ENCODE measurements around the gene POPDC2.

Gene POPDC2

DNA sequence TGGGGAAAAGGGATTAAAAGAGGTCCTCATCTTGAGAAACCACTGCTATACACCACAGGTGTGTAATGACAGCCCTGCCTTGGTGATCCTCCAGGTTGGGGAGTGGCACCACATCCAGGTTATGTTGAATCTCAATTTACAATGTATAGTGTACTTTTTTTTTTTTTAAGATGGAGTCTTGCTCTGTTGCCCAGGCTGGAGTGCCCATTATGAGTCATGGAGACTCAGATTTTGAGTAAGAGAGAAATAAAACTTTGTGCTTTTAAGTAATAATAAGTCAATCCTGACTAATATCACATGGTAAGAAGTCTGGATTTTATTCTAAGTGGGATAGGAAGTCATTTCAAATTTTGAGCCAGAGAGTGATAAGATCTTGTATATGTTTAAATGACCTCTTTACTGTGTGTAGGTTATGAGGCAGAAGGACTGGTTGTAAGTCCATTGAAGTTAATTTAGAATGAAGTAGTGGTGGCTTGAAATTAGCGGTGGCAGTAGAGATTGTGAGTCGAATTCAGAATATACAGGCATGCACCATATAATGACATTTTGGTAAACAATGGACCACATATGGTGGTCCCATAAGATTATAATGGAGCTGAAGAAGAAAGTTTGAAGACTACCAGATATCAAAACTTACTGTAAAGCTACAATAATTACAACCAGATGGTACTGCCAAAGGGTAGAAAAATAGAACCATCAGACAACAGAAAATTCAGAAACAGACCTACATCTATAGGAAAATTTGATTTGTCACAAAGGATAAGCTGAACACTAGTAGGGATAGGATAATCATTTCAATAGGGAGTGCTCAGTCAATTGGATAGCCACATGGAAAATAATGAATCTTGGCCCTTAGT is 20.7 kb downstream of the POPDC2 start:
- no peak for DNase-seq (ENCODE audit: low spot score)

DNA sequence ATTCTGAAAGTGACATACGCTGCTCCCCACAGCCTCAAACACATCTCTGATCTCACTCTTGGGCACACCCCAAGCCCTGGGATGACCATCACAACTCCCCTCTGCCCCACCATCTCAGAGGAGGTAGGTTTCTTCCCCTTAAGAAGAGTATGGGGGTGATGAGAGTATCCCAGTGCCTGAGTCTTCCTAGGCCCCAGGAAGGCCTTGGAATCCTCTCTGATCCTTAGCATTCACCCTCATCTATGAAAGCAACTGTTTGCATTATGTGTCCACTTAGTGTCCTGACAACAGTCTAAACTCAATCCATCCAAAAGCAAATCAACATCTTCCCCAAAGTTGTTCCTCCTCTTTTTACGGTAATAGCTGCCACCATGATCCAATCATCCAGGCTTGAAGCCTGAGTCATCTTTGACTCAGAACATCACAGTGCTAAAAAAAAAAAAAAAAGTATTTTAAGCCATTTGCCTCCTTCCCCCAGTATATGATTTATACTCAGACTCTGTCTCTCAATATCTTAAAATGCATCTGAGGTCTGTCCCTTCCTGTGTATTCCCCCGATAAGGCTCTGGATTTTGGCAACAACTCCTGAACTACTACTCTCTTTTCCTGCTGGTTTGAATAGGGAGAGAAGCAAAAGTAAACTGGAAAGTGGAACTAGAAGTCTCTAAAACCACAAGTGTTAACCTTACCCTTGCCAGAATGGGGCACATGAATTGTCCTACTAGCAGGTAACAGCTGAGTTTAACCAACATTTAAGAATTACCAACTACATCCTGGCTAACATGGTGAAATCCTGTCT is 22.5 kb downstream of the POPDC2 start:
- DNase-seq (ENCODE audit: low spot score) = peak; percentile 8

DNA sequence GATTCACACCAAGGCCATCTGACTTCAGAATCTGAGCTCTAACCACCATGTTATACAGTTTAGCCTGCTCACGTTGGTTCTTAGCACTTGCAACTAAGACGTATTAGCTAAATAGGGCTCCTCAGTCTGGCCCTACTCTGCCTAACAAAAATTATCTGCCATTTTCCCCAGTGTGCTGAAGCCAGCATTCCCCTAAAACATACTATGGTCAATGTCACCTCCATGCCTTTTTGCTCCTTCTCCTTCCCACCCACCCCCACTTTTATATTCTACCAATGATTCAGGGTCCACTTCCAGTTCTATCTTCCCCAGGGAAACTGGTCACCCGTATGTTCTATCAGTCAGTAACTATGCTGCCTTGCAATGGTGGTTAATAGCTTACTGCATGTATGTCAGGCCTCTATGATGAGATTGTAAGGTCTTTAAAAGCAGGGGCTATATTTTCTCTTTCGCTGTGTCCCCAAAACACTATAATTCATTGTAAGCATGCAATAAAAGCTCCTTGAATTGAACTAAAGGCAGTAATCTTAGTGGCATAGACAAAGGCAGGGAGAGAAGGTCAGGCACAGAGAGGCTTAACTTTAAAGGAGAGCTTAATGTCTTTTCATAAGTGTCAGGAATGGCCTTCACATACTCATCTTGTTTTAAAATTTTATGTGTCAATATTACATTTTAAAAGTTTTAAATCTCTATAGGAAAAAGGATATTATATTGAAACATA is 23.3 kb downstream of the POPDC2 start:
- DNase-seq (ENCODE audit: low spot score) = no peak

DNA sequence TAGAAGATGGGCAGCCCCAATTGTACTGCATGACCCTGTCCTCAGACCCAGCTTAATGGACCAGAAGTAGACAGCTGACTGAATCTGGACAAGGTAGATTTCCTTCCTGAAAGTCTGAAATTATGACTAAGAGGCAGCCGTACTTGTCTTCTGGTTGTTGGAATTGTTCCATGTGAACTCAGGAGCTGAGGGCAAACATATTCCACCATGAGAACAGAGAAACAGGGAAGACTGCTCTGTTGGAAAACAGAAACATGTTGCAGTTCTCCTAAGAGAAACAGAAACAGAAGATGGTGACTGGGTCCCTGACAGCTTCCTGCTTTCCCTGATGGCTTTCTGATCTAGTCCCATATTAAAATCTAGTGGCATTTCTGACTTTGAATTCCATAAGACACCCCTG is 24.1 kb downstream of the POPDC2 start:
- no peak for DNase-seq (ENCODE audit: low spot score)

DNA sequence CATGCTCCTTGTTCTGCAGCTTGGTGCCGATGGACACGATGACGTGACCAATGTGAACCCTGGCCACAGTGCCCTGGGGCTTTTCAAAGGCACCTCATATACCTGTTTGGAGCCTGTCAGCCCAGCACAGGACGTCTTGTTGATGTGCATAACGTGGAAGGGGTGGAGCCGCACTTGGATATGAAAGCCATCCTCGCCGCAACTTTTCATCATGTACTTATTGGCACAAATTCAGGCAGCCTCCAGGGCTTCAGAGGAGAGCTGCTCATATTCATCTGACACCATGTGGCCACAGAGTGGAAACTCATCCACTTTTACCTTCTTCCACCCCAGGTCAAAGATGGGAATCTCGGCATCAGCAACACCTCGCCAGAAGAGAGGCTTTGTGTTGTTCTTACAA is 24.7 kb downstream of the POPDC2 start:
- no peak for DNase-seq (ENCODE audit: low spot score)

DNA sequence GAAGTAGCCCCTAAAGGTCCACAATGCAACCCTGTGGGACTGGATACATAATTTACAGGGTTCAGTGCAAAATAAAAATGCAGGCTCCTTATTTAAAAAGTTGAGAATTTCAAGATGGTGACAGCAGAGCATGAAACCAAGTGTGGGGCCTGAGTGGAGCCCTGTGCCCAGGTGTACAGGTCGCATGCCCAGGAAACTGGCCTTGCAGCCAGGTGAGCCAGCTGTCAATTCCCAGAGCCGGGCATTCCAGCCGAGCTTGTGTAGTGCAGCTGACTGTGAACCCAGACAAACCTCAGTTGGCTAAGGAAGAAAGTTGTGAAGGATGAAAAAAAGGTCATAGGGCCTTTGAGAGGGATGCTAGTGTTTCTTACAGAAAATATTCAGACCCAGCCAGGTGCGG is 27.6 kb downstream of the POPDC2 start:
- DNase-seq (ENCODE audit: low spot score) = no peak

DNA sequence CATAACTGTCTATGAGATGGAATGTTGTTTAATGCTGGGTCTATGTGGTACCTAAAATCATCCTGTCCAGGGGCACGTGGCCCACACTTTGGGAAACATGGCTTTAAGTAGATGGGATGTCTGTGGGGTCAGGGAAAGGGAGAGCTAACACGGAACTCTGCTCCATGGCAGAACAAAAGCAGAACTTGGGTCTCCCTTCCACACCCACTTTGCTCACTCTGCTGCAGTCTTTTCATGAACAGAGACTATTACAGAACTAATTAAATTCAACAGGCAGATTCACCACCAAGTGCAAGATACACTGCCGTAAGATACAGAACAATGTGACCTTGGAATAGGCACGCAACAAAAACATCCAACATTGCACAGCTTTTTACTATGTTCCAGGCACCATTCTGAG is 28.2 kb downstream of the POPDC2 start:
- no peak for DNase-seq (ENCODE audit: low spot score)

DNA sequence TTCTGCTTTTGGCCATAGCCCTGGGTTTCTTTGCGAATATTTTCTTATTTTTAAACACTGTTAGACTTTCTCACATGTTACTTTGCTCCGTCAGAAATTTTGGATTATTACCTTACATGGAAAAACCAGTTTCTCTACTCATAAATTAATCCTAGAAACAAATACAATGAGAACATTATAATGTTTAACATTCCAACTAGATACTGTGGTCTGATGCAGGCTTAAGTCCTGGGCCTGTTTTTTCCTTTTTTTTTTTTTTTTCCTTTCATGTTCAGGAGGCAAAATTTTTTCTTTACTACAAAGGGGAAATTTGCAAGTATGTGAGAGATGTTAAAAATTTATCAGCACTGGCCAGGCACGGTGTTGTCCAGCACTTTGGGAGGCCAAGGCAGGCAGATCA is 28.9 kb downstream of the POPDC2 start:
- DNase-seq (ENCODE audit: low spot score) = no peak

DNA sequence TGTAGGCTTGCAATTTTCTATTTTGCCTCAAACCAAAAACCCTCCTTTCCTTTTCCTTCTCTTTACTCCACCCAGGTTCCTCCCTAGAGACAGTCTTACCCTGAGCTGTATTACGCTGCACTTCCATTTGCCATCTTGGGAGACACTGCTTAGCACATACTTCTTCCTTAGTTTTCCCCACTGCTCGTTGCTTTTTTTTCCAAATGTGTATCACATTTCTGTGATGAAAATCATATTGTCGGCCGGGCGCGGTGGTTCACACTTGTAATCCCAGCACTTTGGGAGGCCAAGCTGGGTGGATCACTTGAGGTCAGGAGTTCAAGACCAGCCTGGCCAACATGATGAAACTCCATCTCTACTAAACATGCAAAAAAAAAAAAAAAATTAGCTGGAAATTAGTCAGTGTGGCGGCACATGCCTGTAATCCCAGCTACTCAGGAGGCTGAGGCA is 29.5 kb downstream of the POPDC2 start:
- no peak for DNase-seq (ENCODE audit: low spot score)

DNA sequence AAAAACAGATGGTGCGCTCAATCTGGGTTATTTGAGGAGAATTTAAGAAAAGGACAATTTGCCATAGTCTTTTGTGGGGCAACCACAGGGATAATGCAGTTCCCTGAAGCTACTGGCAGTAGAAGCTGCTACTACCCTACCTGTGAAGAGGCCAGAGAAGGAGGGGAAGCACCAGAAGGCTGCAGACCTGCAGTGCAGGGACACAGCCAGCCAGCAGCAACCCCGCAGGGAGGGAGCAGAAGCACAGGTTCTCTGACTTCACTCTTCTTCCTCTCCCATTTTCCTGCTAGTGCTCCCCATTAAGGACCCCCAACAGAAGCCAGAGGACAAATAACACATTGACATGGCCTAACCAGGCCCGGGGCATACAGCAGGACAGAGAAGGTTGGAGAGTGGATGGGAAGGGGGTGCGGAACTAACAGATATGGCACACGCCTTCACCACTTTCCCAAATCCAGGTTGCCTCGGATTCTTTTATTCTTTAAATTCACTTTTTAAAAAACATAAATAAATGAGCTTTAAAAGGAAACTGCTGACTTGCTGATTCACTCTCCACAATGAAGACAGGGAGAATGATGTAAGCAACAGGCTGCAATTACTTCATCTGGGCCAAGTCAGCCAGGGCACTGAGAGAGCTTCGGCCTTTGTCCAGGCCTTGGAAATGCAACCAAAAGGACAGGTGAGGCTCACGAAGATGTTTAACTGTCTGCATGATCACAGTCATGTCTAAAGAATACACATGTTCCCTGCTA is 30.1 kb downstream of the POPDC2 start:
- DNase-seq (ENCODE audit: low spot score) = no peak

DNA sequence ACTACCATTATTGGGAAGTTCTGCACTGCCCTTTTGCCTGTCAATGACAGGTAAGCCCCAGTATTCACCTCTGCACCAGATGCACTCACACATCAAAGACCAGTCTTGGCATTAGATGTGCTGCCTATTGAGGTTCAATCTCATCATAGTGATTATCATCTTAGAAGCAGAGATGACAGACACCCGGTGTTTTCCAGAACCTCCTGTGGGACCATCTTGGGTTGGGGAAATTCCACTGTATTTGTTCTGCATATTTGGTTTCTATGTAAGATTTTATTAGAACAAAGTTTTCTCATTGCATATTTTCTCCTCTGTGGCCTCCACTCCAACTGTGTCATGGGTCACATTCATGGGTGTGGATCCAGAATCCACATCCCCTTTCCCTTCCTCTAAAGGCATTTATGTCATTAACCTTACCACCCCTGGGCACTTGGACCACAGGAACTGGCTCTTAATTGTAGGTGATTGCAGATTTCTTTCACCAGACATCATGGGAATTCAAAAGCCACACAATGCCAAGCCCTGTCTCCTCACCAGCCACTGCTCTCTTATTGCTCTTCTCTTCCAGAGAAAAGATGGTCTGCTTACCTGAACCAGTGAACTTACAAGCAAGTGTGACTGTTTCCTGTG is 31.5 kb downstream of the POPDC2 start:
- peak; percentile 30 for DNase-seq (ENCODE audit: low spot score)

DNA sequence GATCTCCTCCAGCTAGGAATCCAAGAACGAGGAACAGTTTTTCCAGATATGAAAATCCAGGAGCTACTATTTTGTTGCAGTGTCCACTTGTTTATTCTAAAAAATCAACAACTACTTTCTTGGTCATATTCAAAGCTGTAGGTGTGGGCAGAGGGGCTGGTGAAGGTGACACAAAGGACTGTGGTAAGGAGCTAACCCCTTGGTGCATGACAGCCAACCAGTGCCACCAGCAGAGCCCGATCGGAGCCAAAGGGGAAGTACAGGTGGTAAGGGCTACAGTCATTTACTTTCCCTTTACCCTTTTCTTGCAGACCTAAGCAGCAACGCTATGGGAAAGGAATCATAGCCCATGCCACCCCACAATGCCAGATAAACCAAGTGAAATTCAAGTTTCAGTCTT is 32.0 kb downstream of the POPDC2 start:
- peak; percentile 30 for DNase-seq (ENCODE audit: low spot score)

DNA sequence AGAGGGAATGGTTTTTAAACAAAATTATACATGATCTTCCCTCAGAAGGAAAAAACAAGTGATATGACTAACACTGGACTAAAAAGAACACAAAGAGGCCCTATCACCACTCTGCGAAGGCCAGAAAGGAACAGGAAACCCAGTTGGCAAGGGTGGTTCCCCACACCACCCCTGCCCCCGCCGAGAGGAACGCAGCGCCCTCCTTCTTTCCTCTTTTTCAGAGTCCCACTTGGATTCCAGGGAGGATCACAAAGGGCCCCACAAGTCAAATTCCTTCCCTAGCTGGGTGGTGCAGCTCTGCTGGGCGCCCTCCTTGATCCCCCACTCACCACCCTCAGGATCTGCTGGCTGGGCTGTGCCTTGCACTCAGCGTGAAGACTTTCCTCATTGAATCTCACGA is 32.9 kb downstream of the POPDC2 start:
- DNase-seq (ENCODE audit: low spot score) = peak; percentile 28

DNA sequence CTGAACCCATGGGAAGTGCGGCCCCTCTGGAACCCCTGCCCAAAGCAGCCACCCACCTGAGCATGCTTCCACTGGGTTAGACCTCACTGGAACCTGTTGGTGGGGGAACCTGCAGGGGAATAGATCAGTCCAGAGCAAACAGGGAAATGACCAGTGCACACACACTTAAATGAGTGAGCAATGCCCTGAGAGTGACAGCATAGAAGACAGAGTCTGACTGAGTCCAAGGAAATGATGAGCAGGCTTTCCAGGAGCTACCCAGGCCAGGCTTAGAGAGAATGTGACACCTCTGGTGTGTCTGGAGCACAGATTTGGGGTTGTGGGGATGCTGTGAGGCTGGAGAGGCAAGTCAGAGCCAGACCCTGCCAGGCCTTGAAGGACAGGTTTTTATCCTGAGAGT is 34.2 kb downstream of the POPDC2 start:
- DNase-seq (ENCODE audit: low spot score) = no peak

DNA sequence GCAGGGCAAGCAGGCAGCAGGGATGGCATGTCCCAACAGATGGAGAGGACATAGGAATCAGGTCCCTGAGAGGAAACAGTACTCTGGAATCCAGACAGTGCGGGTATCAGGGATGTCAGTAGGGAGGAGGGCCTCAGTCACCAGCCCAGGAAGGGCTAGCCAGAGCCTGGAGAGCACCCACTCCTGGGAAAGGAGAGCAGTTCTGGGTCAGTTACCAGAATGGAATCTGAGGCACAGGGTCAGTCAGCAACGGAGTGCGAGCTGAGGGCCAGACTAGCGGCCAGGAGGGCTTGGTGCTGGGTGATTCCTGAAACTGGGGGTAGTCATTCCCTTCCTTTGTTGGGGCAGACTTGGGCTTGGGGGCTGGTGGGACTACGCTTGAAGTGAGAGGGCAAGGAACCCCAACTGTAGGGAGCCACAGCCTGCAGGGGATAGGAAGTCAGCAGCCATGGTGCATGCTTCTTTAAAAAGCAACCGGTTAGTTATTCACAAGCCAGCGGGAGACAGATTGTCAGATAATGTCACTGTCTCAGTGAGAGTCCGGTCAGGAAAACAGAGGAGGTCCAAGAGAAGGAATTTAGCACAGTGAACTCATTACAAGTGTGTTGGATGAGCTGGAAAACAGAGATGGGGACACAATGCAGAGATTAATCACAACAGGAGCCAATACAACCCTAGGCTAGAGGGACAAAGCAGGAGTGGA is 34.8 kb downstream of the POPDC2 start:
- DNase-seq (ENCODE audit: low spot score) = no peak

DNA sequence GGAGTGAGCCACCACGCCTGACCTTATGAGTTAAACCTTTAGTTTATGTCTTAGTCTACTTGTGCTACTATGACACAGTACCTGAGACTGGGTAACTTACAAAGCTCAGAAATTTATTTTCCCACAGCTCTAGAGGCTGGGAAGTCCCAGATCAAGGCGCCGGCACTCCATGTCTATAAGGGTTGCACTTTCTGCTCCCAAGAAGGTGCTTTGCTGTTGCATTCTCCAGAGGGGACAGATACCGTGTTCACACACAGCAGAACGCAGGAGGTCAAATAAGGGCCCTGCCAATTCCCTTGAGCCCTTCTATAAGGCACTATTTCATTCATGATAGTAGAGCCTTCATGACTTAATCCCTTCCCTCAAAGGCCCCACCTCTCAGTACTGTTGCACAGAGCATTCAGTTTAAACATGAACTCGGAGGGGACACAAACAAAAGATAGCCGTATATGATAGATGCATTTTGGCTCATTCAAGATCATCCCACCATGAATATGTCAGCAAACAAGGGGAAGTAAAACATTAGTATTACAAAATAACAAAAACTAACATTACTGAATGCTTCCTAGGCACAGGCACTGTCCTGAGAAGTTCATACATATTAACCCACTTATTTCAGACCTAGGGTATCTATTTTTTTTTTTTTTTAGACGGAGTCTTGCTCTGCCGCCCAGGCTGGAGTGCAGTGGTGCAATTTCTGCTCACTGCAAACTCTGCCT is 36.2 kb downstream of the POPDC2 start:
- no peak for DNase-seq (ENCODE audit: low spot score)

DNA sequence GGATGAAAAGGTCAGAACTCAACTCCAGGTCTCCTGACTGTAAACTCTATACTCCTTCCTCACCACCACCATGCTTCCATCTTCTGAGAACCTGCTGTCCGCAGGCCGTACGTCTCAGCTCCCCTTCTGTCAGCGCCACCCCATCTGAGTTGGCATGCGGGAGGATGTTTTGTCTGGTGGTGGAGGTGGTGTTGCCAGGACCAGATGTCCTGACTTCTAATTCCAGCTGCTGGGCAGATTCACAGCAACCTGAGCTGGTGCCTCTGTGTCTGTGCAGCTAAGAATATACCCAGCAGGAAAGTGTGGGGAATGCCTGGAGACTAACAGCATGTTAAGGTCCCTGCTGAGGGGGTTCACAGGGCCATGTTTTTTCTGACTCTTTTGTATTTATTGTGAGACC is 39.5 kb downstream of the POPDC2 start:
- no peak for DNase-seq (ENCODE audit: low spot score)

DNA sequence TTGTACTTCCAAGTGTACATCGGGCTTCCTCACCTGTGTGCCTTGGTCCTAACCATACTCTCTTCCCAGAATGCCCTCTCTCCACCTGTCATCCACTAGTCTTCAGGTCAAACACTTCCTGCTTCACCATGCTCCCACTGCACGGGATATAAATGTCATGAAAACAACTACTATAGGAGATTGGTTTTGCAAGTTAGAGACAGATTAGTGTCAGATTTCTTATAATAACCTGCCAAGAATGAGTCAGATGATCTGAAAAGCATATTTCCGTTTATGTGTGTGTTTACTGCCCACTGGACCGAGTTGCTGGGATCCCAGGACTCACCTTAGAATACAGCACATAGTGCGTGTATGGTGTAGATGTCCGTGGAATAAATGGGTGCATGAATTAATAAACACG is 41.3 kb downstream of the POPDC2 start:
- DNase-seq (ENCODE audit: low spot score) = no peak

DNA sequence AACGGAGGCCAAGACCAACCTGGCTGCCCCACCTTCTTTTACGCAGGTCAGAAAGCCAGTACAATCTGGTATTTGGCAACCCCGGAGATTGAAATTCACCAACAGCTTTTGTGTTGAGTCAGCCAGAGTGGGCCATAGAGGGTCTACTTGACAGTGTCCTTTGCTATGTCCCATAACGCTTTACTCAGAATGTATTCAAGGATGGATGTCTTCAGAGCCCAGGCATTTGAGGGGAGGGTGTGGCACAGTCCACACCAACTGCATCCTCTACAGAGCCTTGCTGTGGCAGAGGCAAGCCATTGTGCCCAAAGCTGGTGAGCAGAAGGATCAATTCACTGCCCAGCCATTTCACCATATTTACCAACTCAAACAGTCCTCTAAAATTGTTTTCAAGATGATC is 44.3 kb downstream of the POPDC2 start:
- DNase-seq (ENCODE audit: low spot score) = no peak

DNA sequence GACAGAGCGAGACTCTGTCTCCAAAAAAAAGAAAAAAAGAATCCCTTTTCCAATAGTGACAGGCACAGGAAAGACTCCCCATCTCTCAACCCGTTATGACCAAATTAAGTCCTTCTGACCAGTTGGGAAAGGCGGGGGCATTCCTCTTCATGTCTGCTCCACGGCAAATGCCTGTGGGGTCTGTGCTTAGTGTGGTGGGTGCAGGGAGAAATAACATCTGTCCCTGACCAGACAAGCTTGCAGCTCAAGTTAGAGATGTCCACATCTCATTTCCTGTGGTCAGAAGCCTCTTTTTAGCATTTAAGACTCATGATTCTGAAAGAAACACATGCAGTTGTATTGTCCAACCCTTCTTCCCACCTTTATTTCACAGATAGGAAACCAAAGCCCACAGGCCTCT is 46.5 kb downstream of the POPDC2 start:
- DNase-seq (ENCODE audit: low spot score) = no peak
